ENCODE measurements around the gene NDUFA13. TPM values are rescaled to one million over a fixed set of nuclear protein-coding genes. Genes with fewer than 3 reads are reported as not detected.

The NDUFA13 gene
- polyA plus RNA-seq, 6 donors from 2014 or later, result 226 to 324 (median 271) TPM

DNA sequence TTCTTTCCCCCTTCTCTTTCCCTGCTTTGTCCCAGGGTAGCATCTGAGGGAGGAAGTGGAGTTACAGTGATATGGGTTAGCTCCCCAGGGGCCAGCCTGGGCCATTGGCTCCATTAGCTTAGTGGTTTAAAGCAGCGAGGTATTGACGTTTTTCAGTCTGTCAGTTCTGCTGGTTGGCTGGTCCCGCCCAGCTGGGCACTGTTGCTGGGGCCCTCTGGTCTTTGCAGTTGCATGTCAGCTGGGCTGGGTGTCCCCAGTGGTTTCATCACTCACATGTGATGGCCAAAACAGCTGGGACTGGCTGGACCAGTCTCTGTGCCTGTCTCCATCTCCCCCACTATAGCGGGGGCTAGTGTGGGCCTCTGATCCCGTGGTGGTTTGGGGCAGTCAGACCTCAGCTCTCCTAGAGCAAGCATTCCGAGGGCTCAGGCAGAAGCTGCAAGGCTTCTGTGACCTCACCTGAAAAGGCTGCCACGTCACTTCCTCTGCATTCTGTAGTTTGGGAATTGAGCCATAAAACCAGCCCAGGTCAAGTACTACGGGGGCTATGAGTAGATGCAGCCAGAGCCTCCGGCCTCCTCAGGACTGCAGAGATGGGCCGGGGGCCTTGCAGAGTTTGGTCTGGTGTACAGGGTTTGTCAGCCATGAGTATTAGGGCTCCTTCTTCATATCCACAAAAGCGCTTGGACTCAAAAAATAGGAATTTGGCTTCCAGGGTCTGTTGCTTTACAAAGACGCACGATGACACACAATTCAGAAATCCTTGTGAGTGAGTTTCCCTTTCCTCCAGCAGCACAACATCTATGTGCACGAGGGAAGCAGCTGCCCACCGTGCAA lies 30.6 kb upstream of the NDUFA13 start:
- DNase-seq (no peak), ATAC-seq (ENCODE audit: low read depth in 2 of 2) (peak; percentile 14 to 34)
- H3K27ac Mint-ChIP-seq, result peak overlapping the region; percentile 42 to 89 (median 64)
- no peaks in the 10 kb centered on the region for H3K27me3 Mint-ChIP-seq
- H3K36me3 Mint-ChIP-seq, result no peaks in the 10 kb centered on the region
- H3K4me1 Mint-ChIP-seq, result peaks cover 22 to 62% (median 56%) of the 10 kb centered on the region in 3 donors
- no peaks in the 10 kb centered on the region for H3K9me3 Mint-ChIP-seq
- H3K4me3 Mint-ChIP-seq, result peak overlapping the region in 3 of 8 donors; percentile 18 to 61 (median 29)

DNA sequence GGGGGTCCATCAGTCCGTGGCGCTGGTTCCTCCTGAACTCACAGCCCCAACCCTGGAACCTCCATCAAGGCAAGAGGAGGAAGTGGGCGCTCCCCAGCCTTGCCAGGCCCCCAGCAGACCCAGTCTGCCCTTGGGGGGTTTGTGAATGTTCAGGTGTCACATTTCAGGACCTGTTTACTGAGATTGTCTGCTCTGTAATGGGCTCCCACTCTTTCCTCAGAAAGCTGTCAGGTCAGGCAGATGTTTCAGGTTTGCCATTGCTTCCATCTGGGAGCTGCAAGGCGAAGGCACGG lies 30.1 kb upstream of the NDUFA13 start:
- no peak for DNase-seq
- H3K4me1 Mint-ChIP-seq, result peaks cover 24 to 68% (median 56%) of the 10 kb centered on the region in 3 donors
- no peaks in the 10 kb centered on the region for H3K36me3 Mint-ChIP-seq
- no peak for ATAC-seq (ENCODE audit: low read depth in 2 of 2)
- no peaks in the 10 kb centered on the region for H3K9me3 Mint-ChIP-seq
- H3K4me3 Mint-ChIP-seq, result no peak overlapping the region
- no peaks in the 10 kb centered on the region for H3K27me3 Mint-ChIP-seq
- H3K27ac Mint-ChIP-seq, result peak overlapping the region in 1 of 6 donors; percentile 70

DNA sequence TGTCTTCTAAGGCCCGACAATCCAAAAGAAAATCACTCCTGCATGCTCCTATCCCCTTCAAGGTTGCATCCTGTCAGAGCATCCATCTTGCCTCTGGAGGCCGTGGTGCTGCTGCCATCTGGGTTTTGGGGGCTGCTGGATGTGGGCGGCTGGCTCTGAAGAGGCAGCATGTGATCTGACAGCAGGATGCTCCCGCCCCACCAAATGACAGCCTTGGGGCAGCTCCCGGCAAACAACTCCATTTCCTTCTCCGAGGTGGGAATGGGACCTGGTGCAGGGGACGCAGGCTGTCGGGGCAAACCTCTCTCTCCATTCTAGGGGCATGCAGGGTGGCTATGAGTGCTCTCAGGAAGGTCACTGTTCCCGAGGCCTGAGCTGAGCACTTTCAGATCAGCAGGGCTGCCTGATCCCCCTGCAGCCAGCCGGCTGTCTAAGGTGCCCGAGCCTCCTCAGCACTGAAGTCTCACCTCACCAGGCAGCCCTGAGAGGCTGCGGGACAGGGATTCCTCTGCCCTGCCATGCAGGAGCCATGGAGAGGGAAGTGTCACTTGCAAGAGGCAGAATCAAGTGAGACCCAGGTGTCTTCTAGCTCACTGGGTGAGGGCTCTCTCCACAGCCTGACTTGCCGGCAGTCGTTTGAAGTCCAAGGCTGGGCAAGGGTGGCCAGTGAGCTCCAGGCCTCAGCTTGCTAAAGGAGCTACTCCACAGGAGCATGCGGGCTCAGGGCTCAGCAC lies 29.5 kb upstream of the NDUFA13 start:
- H3K4me3 Mint-ChIP-seq, result no peak overlapping the region
- no peaks in the 10 kb centered on the region for H3K36me3 Mint-ChIP-seq

DNA sequence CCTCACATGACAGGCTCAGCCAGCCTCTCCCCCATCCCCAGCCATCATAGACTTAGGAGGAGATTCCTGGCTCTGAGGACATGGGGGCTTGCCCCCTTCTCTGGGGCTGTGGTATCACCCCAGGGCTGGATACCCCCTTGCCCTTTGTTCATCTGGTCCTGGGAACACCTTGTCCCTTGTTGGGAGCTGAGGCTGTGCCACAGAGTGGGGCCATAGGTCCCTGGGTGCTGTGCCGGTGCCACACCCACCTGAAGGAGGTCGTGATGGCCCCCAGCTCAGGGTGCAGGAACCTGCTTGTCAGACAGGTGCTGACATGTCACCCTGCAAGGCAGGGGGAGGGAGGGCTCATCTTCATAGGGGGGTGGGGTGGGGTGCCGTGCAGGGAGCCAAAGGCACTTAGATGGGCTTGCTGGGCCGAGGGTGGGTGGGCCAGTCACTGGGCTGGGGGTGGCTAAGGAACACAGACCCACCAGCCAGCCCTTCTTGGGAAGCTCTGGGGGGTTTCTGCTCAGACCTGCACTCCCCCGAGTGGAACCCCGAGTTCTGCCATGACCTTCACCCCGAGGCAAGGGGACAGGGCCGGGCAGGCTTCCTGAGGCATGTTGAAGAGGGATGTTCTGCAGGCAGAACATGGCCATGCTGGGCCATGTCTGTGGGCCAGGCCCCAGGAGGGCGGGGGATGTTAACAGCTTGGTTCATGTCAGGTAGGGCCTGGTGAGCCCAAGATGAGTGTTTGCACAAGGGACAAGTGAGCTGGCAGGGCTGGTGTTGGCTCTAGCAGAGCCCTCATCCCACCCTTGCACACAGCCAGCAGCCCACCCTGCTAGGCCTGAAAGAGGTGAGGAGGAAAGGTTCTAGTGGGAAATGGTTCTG lies 28.7 kb upstream of the NDUFA13 start:
- peak overlapping the region in 3 of 8 donors; percentile 29 to 73 (median 47) for H3K4me3 Mint-ChIP-seq
- H3K9me3 Mint-ChIP-seq, result no peaks in the 10 kb centered on the region
- ATAC-seq (ENCODE audit: low read depth in 2 of 2), result no peak
- no peaks in the 10 kb centered on the region for H3K36me3 Mint-ChIP-seq
- H3K27me3 Mint-ChIP-seq, result no peaks in the 10 kb centered on the region
- peak overlapping the region; percentile 37 to 91 (median 64) for H3K27ac Mint-ChIP-seq
- no peak for DNase-seq
- H3K4me1 Mint-ChIP-seq, result peaks cover 24 to 72% (median 56%) of the 10 kb centered on the region in 3 donors

More for the DNA sequence above, 29.5 kb upstream of the NDUFA13 start:
- no peaks in the 10 kb centered on the region for H3K27me3 Mint-ChIP-seq
- no peaks in the 10 kb centered on the region for H3K9me3 Mint-ChIP-seq
- H3K4me1 Mint-ChIP-seq, result peaks cover 24 to 73% (median 56%) of the 10 kb centered on the region in 3 donors
- no peak for ATAC-seq (ENCODE audit: low read depth in 2 of 2)
- no peak for DNase-seq
- H3K27ac Mint-ChIP-seq, result peak overlapping the region in 4 of 6 donors; percentile 51 to 91 (median 70)

DNA sequence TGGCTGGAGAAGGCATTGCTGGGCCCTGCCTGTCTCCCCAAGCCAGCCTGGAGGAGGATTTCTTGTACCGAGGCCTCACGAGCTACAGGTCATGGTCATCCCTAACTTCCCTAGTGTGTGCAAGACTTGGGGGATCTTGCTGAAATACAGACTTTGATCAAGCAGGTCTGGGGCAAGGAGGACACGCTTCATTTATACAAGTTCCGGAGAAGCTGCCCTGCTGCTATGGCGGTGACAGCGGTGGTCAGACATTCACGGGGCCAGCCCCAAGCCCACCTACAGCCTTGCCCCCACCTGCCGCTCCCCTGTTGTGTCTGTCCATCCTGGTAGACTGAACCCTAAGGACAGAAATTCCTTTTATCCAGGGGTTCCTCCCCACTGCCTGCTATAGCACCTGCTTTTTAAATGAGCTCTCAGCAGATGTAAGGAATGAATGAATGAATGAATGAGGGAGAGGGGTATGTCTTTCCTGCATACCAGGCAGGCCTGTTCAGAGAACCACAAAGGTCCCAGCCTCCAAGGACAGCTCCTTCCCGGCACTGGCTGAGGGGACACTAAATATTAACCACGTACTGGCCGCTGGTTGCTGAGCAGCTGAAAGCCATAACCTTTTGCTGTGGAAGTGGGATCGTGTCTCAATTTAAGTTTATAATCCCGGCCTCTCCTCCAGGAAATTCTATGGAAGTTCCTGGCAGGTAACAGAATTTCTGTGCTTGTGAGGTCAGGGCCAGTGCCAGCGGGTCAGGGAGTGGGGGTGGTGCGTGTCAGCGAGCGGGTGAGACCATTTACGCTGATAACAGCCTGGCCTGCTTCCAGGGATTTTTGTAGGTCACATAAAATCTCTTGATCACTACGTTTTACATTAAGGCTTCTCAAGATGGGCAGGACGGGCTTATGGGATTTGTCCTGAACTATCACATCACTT lies 27.8 kb upstream of the NDUFA13 start:
- Mint-ChIP-seq H3K36me3 (no peaks in the 10 kb centered on the region), H3K4me1 (peaks cover 24 to 63% (median 56%) of the 10 kb centered on the region in 3 donors), H3K4me3 (peak overlapping the region in 4 of 8 donors; percentile 58 to 81 (median 62)), H3K9me3 (no peaks in the 10 kb centered on the region), H3K27me3 (no peaks in the 10 kb centered on the region), H3K27ac (peak overlapping the region; percentile 53 to 98 (median 94))
- ATAC-seq (ENCODE audit: low read depth in 2 of 2), result no peak
- DNase-seq, result no peak

DNA sequence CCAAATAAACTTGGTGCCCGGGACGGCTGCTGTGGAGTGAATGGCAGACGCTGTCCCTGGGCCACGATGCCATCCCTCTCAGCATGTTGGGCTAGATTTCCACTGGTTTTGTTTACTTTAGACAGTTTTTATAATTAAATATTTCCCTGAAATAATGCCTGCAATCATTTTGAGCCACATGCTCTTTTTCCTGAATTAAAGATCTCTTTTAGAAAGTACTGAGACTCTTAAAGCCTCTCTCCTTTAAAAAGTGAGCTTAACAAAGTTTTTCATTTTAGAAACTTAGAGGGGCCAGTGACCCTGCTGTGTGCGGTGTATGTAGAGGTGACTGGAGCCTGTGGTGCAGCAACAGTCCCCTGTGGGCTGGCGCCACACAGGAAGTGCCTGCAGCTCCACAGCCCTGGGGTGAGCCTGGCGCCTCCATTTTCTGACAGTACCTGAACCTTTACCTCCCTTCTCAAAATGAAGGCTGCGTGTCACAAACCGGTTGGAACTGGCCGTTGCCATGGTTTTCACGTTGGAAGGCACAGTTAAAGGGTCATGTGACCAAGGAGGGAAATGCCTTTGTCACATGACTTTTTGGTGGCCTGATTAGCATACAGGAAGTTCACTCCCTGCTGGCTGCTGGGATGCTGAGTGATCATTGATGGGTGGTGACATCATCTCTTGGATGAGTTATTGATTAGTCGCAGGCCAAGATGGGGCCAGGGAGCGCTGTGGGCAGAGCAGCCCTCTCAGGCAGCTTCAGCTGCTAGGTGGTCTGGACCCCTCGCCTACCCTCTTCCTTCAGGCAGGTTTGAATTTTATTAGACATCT lies 26.9 kb upstream of the NDUFA13 start:
- ATAC-seq (ENCODE audit: low read depth in 2 of 2), result peak; percentile 83 to 84
- no peaks in the 10 kb centered on the region for H3K36me3 Mint-ChIP-seq
- H3K9me3 Mint-ChIP-seq, result no peaks in the 10 kb centered on the region
- H3K27ac Mint-ChIP-seq, result peak overlapping the region; percentile 87 to 98 (median 94)
- H3K27me3 Mint-ChIP-seq, result no peaks in the 10 kb centered on the region
- H3K4me3 Mint-ChIP-seq, result peak overlapping the region; percentile 2 to 81 (median 66)
- peak; percentile 57 for DNase-seq
- peaks cover 24 to 58% (median 53%) of the 10 kb centered on the region in 3 donors for H3K4me1 Mint-ChIP-seq

DNA sequence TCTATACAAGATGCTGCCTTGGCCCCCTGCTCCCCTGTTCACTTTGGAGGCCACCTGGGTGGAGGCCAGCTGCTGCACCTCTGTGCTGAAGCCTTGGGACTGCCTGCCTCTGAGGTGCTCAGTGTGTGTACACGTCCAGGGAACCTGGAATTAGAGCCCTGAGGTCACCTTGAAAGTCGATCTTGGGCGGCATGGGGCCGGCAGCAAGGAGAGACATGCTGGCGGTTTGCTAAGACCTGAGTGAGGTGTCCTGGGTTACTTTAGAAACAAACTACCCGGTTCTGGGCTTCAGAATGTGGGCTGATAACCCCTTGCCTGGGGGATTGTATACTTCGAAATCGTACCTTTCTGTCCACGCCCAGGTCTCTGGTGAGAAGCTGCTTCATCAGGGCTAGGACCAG lies 26.2 kb upstream of the NDUFA13 start:
- Mint-ChIP-seq H3K36me3 (no peaks in the 10 kb centered on the region), H3K27me3 (no peaks in the 10 kb centered on the region), H3K4me1 (peaks cover 23 to 54% (median 48%) of the 10 kb centered on the region in 3 donors), H3K27ac (peak overlapping the region; percentile 87 to 98 (median 94)), H3K4me3 (peak overlapping the region in 6 of 8 donors; percentile 2 to 77 (median 51)), H3K9me3 (no peaks in the 10 kb centered on the region)
- no peak for DNase-seq
- ATAC-seq (ENCODE audit: low read depth in 2 of 2), result no peak

DNA sequence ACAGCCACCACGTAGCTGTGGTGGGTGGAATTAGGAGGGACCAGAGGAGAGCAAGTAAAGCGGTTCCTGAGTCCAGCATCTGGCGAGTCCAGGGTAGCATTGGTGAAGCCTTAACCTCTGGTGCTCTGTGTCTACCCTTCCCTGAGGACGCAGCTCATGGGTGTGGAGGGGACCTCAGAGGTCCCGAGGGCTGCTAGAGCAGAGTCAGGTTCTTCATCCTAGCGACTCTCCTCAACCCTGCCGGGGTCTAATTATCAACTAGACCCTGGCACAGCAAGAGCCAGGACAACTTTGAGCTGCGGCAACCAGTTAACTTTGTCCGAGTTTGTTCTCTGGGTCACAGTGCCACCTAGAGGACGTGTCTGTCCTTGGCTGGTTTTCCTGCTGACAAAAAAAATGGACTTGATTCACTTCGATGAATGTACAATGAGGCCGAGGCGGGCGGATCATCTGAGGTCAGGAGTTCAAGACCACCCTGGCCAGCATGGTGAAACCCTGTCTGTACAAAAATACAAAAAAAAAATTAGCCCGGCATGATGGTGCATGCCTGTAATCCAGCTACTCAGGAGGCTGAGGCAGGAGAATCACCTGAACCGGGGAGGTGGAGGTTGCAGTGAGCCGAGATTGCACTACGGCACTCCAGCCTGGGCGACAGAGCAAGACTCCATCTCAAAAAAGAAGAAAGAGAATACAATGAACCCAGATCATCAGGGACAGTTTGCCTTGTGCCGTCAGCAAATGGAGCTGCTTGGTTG lies 25.6 kb upstream of the NDUFA13 start:
- no peaks in the 10 kb centered on the region for H3K9me3 Mint-ChIP-seq
- H3K27ac Mint-ChIP-seq, result peak overlapping the region in 4 of 6 donors; percentile 81 to 95 (median 89)
- H3K36me3 Mint-ChIP-seq, result no peaks in the 10 kb centered on the region
- DNase-seq (peak; percentile 73), ATAC-seq (ENCODE audit: low read depth in 2 of 2) (peak; percentile 44 to 59)
- peaks cover 18 to 48% (median 42%) of the 10 kb centered on the region in 3 donors for H3K4me1 Mint-ChIP-seq
- H3K4me3 Mint-ChIP-seq, result peak overlapping the region in 4 of 8 donors; percentile 13 to 71 (median 15)
- no peaks in the 10 kb centered on the region for H3K27me3 Mint-ChIP-seq

DNA sequence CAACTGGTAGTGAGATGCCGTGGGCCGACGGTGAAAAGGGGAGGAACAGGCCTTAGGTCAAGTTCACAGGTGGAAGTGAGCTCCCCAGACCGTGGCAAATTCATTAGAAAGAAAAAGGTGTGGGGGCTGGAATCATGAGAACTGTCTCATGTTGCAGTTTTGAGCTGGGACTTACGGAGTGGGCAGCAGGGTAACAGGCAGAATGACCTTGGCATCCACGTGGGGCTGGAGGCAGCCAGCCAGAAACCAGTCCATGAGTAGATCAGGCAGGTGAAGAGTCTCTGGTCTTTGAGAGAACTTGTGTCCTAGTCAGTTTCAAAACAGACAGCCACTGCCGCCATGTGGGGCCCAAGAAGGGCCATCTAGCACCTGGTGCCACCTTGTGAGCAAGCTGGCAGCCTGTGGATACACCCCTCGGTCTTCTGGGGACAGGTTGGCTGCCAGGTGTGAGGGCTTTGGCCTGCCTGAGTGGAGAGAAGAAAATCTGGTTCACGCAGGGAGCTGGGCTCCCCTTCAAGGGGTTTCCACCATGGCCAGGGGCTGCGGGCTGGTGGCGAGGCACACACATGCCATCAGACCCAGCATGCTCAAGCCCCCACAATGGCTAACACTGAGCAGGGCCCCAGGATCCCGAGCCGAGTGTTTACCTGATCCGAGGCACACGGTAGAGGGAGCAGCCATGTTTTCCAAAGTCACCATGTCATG lies 24.6 kb upstream of the NDUFA13 start:
- no peaks in the 10 kb centered on the region for H3K27me3 Mint-ChIP-seq
- DNase-seq (no peak), ATAC-seq (ENCODE audit: low read depth in 2 of 2) (no peak)
- H3K4me1 Mint-ChIP-seq, result peaks cover 16 to 42% (median 34%) of the 10 kb centered on the region in 3 donors
- no peak overlapping the region for H3K27ac Mint-ChIP-seq
- H3K4me3 Mint-ChIP-seq, result no peak overlapping the region
- no peaks in the 10 kb centered on the region for H3K36me3 Mint-ChIP-seq
- H3K9me3 Mint-ChIP-seq, result no peaks in the 10 kb centered on the region

DNA sequence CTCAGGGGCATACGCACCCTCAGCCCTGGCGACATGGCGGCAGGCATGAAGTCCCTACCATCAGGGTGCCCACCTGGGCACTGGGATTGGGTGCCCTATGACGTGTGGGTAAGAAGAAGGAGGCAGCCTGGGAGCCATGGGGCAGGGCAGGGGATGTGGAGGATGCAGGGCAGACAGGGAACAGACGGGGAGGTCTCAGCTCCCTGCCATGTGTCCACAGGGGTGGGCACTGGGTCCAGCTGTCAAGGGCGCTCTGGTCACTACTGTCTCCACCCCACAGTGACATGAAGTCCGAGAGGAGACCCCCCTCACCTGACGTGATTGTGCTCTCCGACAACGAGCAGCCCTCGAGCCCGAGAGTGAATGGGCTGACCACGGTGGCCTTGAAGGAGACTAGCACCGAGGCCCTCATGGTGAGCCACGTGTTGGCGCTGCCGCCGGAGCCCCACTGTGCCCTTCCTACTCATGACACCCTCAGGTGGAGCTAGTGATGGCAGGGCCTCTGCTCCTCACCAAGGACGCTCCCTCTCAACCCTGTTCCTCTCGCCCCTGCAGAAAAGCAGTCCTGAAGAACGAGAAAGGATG lies 23.9 kb upstream of the NDUFA13 start:
- no peaks in the 10 kb centered on the region for H3K36me3 Mint-ChIP-seq
- no peak overlapping the region for H3K27ac Mint-ChIP-seq
- no peak overlapping the region for H3K4me3 Mint-ChIP-seq
- DNase-seq (no peak), ATAC-seq (ENCODE audit: low read depth in 2 of 2) (no peak)
- no peaks in the 10 kb centered on the region for H3K9me3 Mint-ChIP-seq
- H3K4me1 Mint-ChIP-seq, result peaks cover 19 to 36% (median 32%) of the 10 kb centered on the region in 3 donors
- no peaks in the 10 kb centered on the region for H3K27me3 Mint-ChIP-seq
